GM12875 (cell line): ENCODE measurements around the gene PTPN5.

Experiments used
- H3K4me3 ChIP-seq: one replicate; pipeline ENCODE4 v1.5.1; 2011; ENCODE audit warnings: low read depth, low read length, control low read depth
- TF ChIP-seq, protein P1 (sequence below): IDR thresholded peaks from 2 replicates; pipeline ENCODE4 v1.5.1; 2011; ENCODE audit warnings: low read depth, mild to moderate bottlenecking, control low read depth, inconsistent platforms, low read length, moderate library complexity, borderline replicate concordance; ENCODE audit not compliant: insufficient read depth

The PTPN5 gene

DNA sequence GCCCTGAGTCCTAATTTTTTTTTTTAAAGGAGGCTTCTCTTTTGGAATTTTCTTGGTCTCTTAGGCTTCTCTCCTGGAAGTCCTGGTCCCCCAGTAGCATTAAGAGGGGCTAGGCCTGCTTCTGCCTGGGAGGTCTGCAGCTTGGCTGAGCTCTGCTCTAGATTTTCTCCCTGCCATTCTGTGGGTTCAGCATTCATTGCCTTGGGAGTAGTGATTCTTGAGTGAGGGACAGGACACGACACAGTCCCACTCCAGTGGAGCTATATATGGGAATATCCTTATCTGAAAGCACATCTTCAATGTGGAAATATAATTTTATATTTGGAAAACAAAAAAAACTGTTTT, 69.3 kb downstream of the PTPN5 start:
- TF ChIP-seq, protein P1, sequence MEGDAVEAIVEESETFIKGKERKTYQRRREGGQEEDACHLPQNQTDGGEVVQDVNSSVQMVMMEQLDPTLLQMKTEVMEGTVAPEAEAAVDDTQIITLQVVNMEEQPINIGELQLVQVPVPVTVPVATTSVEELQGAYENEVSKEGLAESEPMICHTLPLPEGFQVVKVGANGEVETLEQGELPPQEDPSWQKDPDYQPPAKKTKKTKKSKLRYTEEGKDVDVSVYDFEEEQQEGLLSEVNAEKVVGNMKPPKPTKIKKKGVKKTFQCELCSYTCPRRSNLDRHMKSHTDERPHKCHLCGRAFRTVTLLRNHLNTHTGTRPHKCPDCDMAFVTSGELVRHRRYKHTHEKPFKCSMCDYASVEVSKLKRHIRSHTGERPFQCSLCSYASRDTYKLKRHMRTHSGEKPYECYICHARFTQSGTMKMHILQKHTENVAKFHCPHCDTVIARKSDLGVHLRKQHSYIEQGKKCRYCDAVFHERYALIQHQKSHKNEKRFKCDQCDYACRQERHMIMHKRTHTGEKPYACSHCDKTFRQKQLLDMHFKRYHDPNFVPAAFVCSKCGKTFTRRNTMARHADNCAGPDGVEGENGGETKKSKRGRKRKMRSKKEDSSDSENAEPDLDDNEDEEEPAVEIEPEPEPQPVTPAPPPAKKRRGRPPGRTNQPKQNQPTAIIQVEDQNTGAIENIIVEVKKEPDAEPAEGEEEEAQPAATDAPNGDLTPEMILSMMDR = no peak
- no peak overlapping the region for H3K4me3 ChIP-seq

DNA sequence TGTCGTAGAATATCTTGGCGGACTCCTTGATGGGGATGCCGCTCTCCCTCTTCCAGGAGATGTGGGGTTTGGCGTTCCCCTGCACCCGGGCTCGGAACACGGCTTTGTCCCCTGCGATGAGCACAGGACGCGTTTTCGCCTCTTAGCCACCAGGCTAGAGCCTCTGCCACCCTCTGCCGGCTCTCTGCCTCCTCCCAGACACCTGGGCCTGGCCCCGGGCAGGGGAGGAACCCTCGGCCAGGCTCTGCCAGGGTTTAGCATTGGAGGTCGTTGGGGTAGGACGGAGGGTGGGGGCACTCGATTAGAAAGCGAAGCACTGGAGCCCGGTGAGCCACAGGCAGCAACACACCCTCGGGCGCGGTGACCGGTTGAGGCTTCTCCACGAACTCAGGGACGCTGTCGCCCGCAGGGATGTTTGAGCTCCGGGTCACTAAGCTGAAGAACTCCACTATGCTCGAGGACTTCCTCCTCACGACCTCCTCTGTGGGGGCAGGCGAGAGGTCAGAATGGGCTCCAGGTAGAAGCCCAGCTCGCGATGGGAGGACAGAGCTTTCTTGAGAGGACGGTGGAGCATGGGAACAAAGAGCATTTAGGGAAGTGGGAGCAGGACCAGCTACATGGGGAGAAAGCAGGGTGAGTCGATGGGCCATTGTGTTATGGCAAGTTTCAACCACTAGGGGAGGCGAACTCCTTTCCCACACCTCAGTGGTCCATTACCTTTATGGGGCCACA, 69.9 kb downstream of the PTPN5 start:
- TF ChIP-seq, protein P1 = peak; percentile 94
- H3K4me3 ChIP-seq = peak overlapping the region; percentile 42

DNA sequence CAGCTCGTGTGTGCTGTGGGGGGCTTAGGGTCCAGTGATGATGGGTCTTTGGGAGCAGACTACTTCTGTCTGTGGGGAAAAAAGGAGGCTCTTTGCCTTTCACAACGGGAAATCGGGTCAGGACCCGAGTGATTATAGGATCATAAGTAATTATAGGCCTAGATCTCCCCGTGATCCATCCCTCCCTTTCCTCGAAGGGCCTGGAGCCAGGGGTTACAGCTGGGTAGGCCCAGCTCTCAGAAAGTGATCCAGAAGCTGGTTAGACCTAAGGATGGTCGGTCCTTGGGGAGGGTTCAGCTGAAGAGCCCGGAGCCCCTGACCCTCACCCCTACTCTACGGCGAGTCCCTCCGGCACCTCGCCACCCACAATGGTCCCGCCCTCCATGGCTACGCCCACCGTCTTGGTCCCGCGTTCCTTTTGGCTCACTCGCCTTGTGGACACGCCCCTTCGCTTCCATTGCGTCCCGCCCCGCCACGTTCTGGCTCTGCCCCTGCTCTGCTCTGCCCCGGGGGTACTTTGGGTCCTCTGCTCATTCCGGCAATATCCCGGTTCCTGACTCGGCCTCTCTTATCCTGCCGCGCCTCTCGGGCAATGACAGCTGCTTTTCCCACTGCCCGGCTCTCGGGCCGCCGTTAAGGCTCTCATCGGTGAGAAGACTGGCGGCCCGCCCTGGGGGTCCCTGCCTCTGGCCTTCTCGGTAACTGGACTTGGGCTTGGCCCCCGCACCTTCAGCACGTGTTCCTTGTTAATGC, 70.6 kb downstream of the PTPN5 start:
- TF ChIP-seq, protein P1 = no peak
- H3K4me3 ChIP-seq = peak overlapping the region; percentile 42

DNA sequence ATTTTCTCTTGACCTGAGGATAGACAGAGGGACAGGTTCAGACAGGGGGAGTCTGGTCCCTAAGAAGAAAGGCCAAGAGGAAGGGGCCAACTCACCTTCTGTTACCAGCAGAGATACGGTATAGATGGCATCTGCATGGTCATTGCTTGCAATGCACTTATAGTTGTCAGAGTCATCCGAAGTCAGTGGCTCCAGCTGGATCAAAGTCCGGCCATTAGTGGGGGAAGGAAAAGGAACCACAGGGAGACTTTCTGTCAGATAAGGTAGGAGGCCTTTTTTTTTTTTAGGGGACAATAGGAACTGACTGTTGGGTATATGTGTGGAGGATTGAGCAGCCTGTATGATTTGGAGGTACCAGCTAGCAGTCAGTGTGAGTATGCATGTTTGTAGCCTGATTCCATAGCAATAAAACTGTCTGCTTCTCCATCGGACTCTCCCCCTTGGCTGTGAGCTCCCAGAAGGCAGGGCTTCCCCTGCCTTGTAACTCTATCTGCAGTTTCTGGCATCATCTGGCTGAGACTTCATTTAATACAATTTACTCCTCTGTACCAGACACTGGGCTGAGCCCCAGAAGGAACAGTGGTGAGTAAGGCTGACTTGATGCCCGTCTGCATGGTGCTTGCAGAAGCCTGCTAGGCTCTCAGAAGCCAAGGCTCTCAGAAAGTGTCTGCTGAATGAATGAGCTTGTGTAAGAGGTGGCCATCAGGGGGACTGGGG, 71.3 kb downstream of the PTPN5 start:
- TF ChIP-seq, protein P1 = no peak
- H3K4me3 ChIP-seq = no peak overlapping the region

DNA sequence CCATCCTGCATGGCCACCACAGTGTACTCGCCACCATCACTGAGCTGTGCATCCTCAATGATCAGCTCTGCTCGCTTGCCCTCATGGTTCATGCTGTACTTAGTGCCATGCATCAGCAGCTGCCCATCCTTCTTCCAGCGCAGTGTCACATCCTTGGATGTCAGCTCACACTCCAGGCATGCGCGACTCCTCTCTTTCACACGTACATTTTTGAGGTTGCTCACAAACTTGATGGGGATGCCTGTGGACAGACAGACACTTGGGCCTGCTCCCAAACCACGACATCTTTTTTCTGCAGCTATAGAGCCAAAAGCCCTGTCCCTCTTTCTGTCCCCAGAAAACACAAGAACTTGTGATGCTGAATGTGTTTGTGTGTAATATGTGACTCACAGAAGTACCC, 76.1 kb downstream of the PTPN5 start:
- no peak overlapping the region for H3K4me3 ChIP-seq
- TF ChIP-seq, protein P1 = no peak

DNA sequence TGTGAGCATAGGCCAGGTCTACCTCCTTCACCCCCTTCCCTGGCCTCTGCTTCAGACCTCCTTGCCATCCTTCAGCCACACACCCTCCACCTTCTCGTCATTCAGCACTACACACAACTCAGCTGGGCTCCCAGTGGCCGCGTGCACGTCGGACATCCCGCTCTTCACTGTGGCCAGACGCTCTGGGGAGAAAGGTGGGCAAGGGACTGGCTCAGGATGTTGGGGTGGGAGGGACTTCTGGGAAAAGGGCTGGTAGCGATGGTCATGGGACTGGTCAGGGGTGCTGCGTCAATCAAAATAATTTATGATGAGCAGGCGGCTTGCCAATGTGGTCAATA, 77.2 kb downstream of the PTPN5 start:
- TF ChIP-seq, protein P1 = no peak
- no peak overlapping the region for H3K4me3 ChIP-seq
